CD14-positive monocyte (primary cell): ENCODE measurements around the gene NME9. TPM values are rescaled to one million over a fixed set of nuclear protein-coding genes. Genes with fewer than 3 reads are reported as not detected.

ENCODE experiments used
- DNase-seq, 3 donors: peaks; one replicate each; pipeline ENCODE4 v3.0.0-alpha.2; 2011 to 2022
- H2AFZ ChIP-seq: 2 replicates; pipeline ENCODE4 v1.6.0; 2012; ENCODE audit warnings: mild to moderate bottlenecking, low read depth, low read length, inconsistent platforms; ENCODE audit not compliant: insufficient read depth, poor library complexity, severe bottlenecking
- H3K27ac ChIP-seq, 2 donors: 1 replicate in 1 of 2; 2 replicates in 1 of 2; pipeline ENCODE4 v1.5.1; 2012 to 2013; ENCODE audit warnings: low read length in 2 of 2, control low read depth in 1 of 2, inconsistent platforms in 1 of 2, low read depth in 1 of 2, mild to moderate bottlenecking in 1 of 2
- H3K27me3 ChIP-seq, 2 donors: one replicate each; pipeline versions ENCODE4 v1.6.0 to v1.6.1; 2011 to 2013; ENCODE audit warnings: low read length in 2 of 2; ENCODE audit not compliant: control insufficient read depth in 2 of 2, insufficient read depth in 2 of 2
- H3K36me3 ChIP-seq, 2 donors: replicated peaks in 1 of 2; 1 replicate in 1 of 2; 2 replicates in 1 of 2; pipeline versions ENCODE4 v1.5.1 to v1.6.1; 2012 to 2013; ENCODE audit warnings: low read length in 2 of 2, control low read depth in 1 of 2, inconsistent platforms in 1 of 2, mild to moderate bottlenecking in 1 of 2; ENCODE audit not compliant: insufficient read depth in 2 of 2, control insufficient read depth in 1 of 2
- H3K4me1 ChIP-seq, 2 donors: 1 replicate in 1 of 2; 2 replicates in 1 of 2; pipeline versions ENCODE4 v1.5.1 to v1.6.1; 2012 to 2013; ENCODE audit warnings: low read length in 2 of 2, control low read depth in 1 of 2, inconsistent platforms in 1 of 2, mild to moderate bottlenecking in 1 of 2, moderate library complexity in 1 of 2; ENCODE audit not compliant: insufficient read depth in 2 of 2, control insufficient read depth in 1 of 2
- H3K4me2 ChIP-seq: replicated peaks from 2 replicates; pipeline ENCODE3; 2012; ENCODE audit warnings: low read length, moderate library complexity, mild to moderate bottlenecking; ENCODE audit not compliant: poor library complexity, severe bottlenecking; ENCODE audit errors: extremely low read depth
- H3K4me3 ChIP-seq, 3 experiments: fragments of 200-600 bp in 1 of 3; sonication (generic) in 1 of 3; replicated peaks in 1 of 3; 1 replicate in 2 of 3; 2 replicates in 1 of 3; pipeline ENCODE4 v1.5.1; 2011 to 2013; ENCODE audit warnings: low read length in 3 of 3, mild to moderate bottlenecking in 3 of 3, control low read depth in 2 of 3, low read depth in 2 of 3, inconsistent platforms in 1 of 3, moderate library complexity in 1 of 3
- H3K79me2 ChIP-seq: 2 replicates; pipeline ENCODE4 v1.6.0; 2012; ENCODE audit warnings: mild to moderate bottlenecking, control low read depth, inconsistent platforms, low read length, moderate library complexity; ENCODE audit not compliant: insufficient read depth
- H3K9ac ChIP-seq: 2 replicates; pipeline ENCODE4 v1.6.0; 2017; ENCODE audit warnings: low read length, mild to moderate bottlenecking; ENCODE audit not compliant: insufficient read depth, poor library complexity, severe bottlenecking
- H3K9me3 ChIP-seq, 2 donors: replicated peaks in 1 of 2; 1 replicate in 1 of 2; 2 replicates in 1 of 2; pipeline versions ENCODE4 v1.5.1 to v1.6.1; 2012 to 2013; ENCODE audit warnings: low read length in 2 of 2, control low read depth in 1 of 2; ENCODE audit not compliant: control insufficient read depth in 1 of 2, insufficient read depth in 1 of 2
- H4K20me1 ChIP-seq: 2 replicates; pipeline ENCODE4 v1.6.0; 2012; ENCODE audit warnings: mild to moderate bottlenecking, low read length, control low read depth, moderate library complexity; ENCODE audit not compliant: insufficient read depth
- H3K27ac Mint-ChIP-seq, 7 donors: one replicate each; pipeline ENCODE4 v1.8.0; 2020; ENCODE audit warnings: mild to moderate bottlenecking in 7 of 7, mixed read lengths in 7 of 7, moderate library complexity in 6 of 7, inconsistent platforms in 2 of 7
- H3K27me3 Mint-ChIP-seq, 3 donors: one replicate each; pipeline ENCODE4 v1.8.0; 2021 to 2022; ENCODE audit warnings: low read depth in 3 of 3, mild to moderate bottlenecking in 3 of 3, mixed read lengths in 3 of 3, moderate library complexity in 3 of 3, inconsistent platforms in 1 of 3
- H3K36me3 Mint-ChIP-seq, 2 donors: one replicate each; pipeline ENCODE4 v1.8.0; 2020; ENCODE audit warnings: mixed read lengths in 2 of 2, inconsistent platforms in 1 of 2, mild to moderate bottlenecking in 1 of 2
- H3K4me1 Mint-ChIP-seq: one replicate; pipeline ENCODE4 v1.8.0; 2020; ENCODE audit warnings: mild to moderate bottlenecking, mixed read lengths
- H3K4me3 Mint-ChIP-seq, 2 donors: one replicate each; pipeline ENCODE4 v1.8.0; 2020; ENCODE audit warnings: mild to moderate bottlenecking in 2 of 2, mixed read lengths in 2 of 2, moderate library complexity in 1 of 2
- H3K9me3 Mint-ChIP-seq, 7 donors: one replicate each; pipeline ENCODE4 v1.8.0; 2020 to 2022; ENCODE audit warnings: mixed read lengths in 7 of 7, mild to moderate bottlenecking in 6 of 7, moderate library complexity in 6 of 7, inconsistent platforms in 2 of 7
- CTCF ChIP-seq: fragments of 200-600 bp; IDR thresholded peaks from one replicate; pipeline ENCODE4 v1.8.0; 2022; ENCODE audit warnings: antibody characterized with exemption, mild to moderate bottlenecking
- WGBS: methylation state at CpG from one replicate; pipeline ENCODE4 v1.1.5; 2013; ENCODE audit warnings: missing lambda C conversion rate; ENCODE audit not compliant: insufficient coverage; 5-methylcytosine and 5-hydroxymethylcytosine counted together
- intact Hi-C, 2 donors: fragments of 100-400 bp; cut with micrococcal nuclease; formaldehyde crosslinking; loops; one replicate each; pipeline versions ENCODE4 v1.15.0 to v1.15.1; 2023
- polyA plus RNA-seq, 3 donors: library from polyadenylated mRNA; depleted of rRNA in 1 of 3; unstranded in 2 of 3; stranded (reverse) in 1 of 3; fragments of 300-500 nt in 2 of 3; fragments of >200 nt in 1 of 3; fragmentation: Illumina TruSeq in 2 of 3; gene quantifications; 1 replicate in 2 of 3; 2 replicates in 1 of 3; pipeline ENCODE4 v1.2.3, GENCODE V29; 2012 to 2021

Gene NME9
- polyA plus RNA-seq, 3 donors: 0.04 TPM; not detected in 2

GRCh38 chr3:138328341-138328740 lies 1.3 kb downstream of the NME9 start:
- Histone ChIP-seq H3K4me2 (peak overlapping the region; percentile 1), H3K27ac (no peak overlapping the region), H3K27me3 (peaks cover 2 to 16% of the 10 kb centered on the region in 2 donors), H3K9me3 (no peaks in the 10 kb centered on the region), H3K4me1 (peaks cover 15 to 17% of the 10 kb centered on the region in 2 donors), H4K20me1 (no peaks in the 10 kb centered on the region), H3K79me2 (no peaks in the 10 kb centered on the region), H3K36me3 (no peaks in the 10 kb centered on the region), H2AFZ (no peak overlapping the region), H3K4me3 (peak overlapping the region in 1 of 3 experiments; percentile 77), H3K9ac (no peak overlapping the region)
- H3K9me3 Mint-ChIP-seq: no peaks in the 10 kb centered on the region
- intact Hi-C loops: no loop called here
- H3K4me3 Mint-ChIP-seq: peak overlapping the region in 1 of 2 donors; percentile 71
- peaks cover 17% of the 10 kb centered on the region for H3K4me1 Mint-ChIP-seq
- no CpG with 5 or more reads among the region's 2 CpGs for WGBS
- H3K36me3 Mint-ChIP-seq: no peaks in the 10 kb centered on the region
- DNase-seq: no peak
- no peak for TF ChIP-seq CTCF
- H3K27ac Mint-ChIP-seq: no peak overlapping the region
- H3K27me3 Mint-ChIP-seq: peaks cover 11 to 33% (median 29%) of the 10 kb centered on the region in 3 donors

GRCh38 chr3:138327831-138328230 lies 1.8 kb downstream of the NME9 start:
- Histone ChIP-seq H4K20me1 (no peaks in the 10 kb centered on the region), H3K79me2 (no peaks in the 10 kb centered on the region), H3K4me2 (no peak overlapping the region), H3K4me1 (peaks cover 15 to 17% of the 10 kb centered on the region in 2 donors), H3K27ac (no peak overlapping the region), H3K9ac (no peak overlapping the region), H3K27me3 (peaks cover 2 to 16% of the 10 kb centered on the region in 2 donors), H3K9me3 (no peaks in the 10 kb centered on the region), H3K36me3 (no peaks in the 10 kb centered on the region), H2AFZ (no peak overlapping the region), H3K4me3 (no peak overlapping the region)
- Mint-ChIP-seq H3K4me3 (no peak overlapping the region), H3K27ac (no peak overlapping the region), H3K27me3 (peaks cover 10 to 32% (median 24%) of the 10 kb centered on the region in 3 donors), H3K9me3 (peaks cover 0 to 1% (median 0%) of the 10 kb centered on the region in 7 donors), H3K36me3 (no peaks in the 10 kb centered on the region), H3K4me1 (peaks cover 17% of the 10 kb centered on the region)
- intact Hi-C loops: no loop called here
- TF ChIP-seq CTCF: no peak
- DNase-seq: no peak
- no CpG with 5 or more reads among the region's 4 CpGs for WGBS
